Measurements from ENCODE around the gene KIR3DL1. TPM values are rescaled to one million over a fixed set of nuclear protein-coding genes. Genes with fewer than 3 reads are reported as not detected.
"Not testable (repeated sequence)": the region's sequence is repeated elsewhere in the genome, so short reads cannot be mapped to it uniquely, and the experiment has no call there.

The KIR3DL1 gene
- not detected for total RNA-seq

GRCh38 chr19:54816251-54816650, at the start of gene KIR3DL1:
Gene KIR3DL1, plus strand, starts transcription at chr19:54816468.
- DNase-seq (ENCODE audit: low spot score); ATAC-seq: not testable (repeated sequence)

- ATAC-seq; DNase-seq (ENCODE audit: low spot score): not testable (repeated sequence)
These were observed 46.6 kb upstream of the KIR3DL1 start, which contains the start of gene KIR2DL1 for GRCh38 chr19:54769646-54770045. Gene KIR2DL1, plus strand, starts transcription at chr19:54769793. Its CDS starts 58 bp downstream, at chr19:54769851.

- DNase-seq (ENCODE audit: low spot score), result peak; percentile 22
- ATAC-seq, result not testable (repeated sequence)
These were observed 45.8 kb upstream of the KIR3DL1 start for GRCh38 chr19:54770511-54770910.

- peak; percentile 33 for DNase-seq (ENCODE audit: low spot score)
- ATAC-seq, result not testable (repeated sequence)
These were observed 45.0 kb upstream of the KIR3DL1 start for GRCh38 chr19:54771018-54771960.

- not testable (repeated sequence) for ATAC-seq
- DNase-seq (ENCODE audit: low spot score), result peak; percentile 21
These were observed 43.6 kb upstream of the KIR3DL1 start for GRCh38 chr19:54772666-54773065.

GRCh38 chr19:54775095-54775815, 41.0 kb upstream of the KIR3DL1 start:
- DNase-seq (ENCODE audit: low spot score), result peak; percentile 37
- not testable (repeated sequence) for ATAC-seq

GRCh38 chr19:54775830-54776229, 40.4 kb upstream of the KIR3DL1 start:
- not testable (repeated sequence) for ATAC-seq

GRCh38 chr19:54777851-54778250, 38.4 kb upstream of the KIR3DL1 start:
- not testable (repeated sequence) for DNase-seq (ENCODE audit: low spot score); ATAC-seq

More at GRCh38 chr19:54775830-54776229, 40.4 kb upstream of the KIR3DL1 start:
- DNase-seq (ENCODE audit: low spot score), result peak; percentile 14

- not testable (repeated sequence) for ATAC-seq
These were observed 37.4 kb upstream of the KIR3DL1 start for GRCh38 chr19:54778896-54779295.

GRCh38 chr19:54782916-54783315, 33.4 kb upstream of the KIR3DL1 start:
- not testable (repeated sequence) for DNase-seq (ENCODE audit: low spot score); ATAC-seq

More at GRCh38 chr19:54778896-54779295, 37.4 kb upstream of the KIR3DL1 start:
- peak; percentile 8 for DNase-seq (ENCODE audit: low spot score)

- ATAC-seq, result not testable (repeated sequence)
- peak; percentile 33 for DNase-seq (ENCODE audit: low spot score)
These were observed 30.1 kb upstream of the KIR3DL1 start for GRCh38 chr19:54786091-54786723.

- not testable (repeated sequence) for ATAC-seq
- peak; percentile 35 for DNase-seq (ENCODE audit: low spot score)
These were observed 28.1 kb upstream of the KIR3DL1 start for GRCh38 chr19:54788154-54788553.

- ATAC-seq, result no peak
These were observed 25.6 kb upstream of the KIR3DL1 start for GRCh38 chr19:54790711-54791110.

GRCh38 chr19:54791476-54791875, 24.8 kb upstream of the KIR3DL1 start:
- ATAC-seq, result no peak

More at GRCh38 chr19:54790711-54791110, 25.6 kb upstream of the KIR3DL1 start:
- DNase-seq (ENCODE audit: low spot score), result peak; percentile 35

GRCh38 chr19:54792814-54793213, 23.5 kb upstream of the KIR3DL1 start:
- ATAC-seq, result peak; percentile 23
- DNase-seq (ENCODE audit: low spot score), result peak; percentile 12

More at GRCh38 chr19:54791476-54791875, 24.8 kb upstream of the KIR3DL1 start:
- DNase-seq (ENCODE audit: low spot score), result no peak

- ATAC-seq (no peak), DNase-seq (ENCODE audit: low spot score) (no peak)
These were observed 20.5 kb upstream of the KIR3DL1 start for GRCh38 chr19:54795758-54796157.

GRCh38 chr19:54803410-54803809, 12.9 kb upstream of the KIR3DL1 start, which contains the start of gene KIR2DL4:
Gene KIR2DL4, plus strand, starts transcription at chr19:54803610. Its CDS starts 42 bp downstream, at chr19:54803652.
- ATAC-seq (no peak), DNase-seq (ENCODE audit: low spot score) (no peak)

GRCh38 chr19:54804101-54804500, 12.2 kb upstream of the KIR3DL1 start:
- ATAC-seq (no peak), DNase-seq (ENCODE audit: low spot score) (no peak)

- DNase-seq (ENCODE audit: low spot score) (no peak), ATAC-seq (no peak)
These were observed 11.7 kb upstream of the KIR3DL1 start for GRCh38 chr19:54804571-54804970.

All from left lobe of liver (tissue), 2 donors.